IPS-18c (cell line): Measurements from ENCODE around the gene TMEM248.
"Not testable (repeated sequence)": the region's sequence is repeated elsewhere in the genome, so short reads cannot be mapped to it uniquely, and the experiment has no call there.

Experiments used
- H3K4me3 ChIP-seq: 2 replicates; pipeline ENCODE4 v1.7.0; 2013; ENCODE audit warnings: low read depth, mild to moderate bottlenecking, low read length, moderate library complexity; ENCODE audit not compliant: insufficient read depth
- H3K9me3 ChIP-seq: one replicate; pipeline ENCODE4 v1.6.1; 2013; ENCODE audit warnings: mild to moderate bottlenecking, low read length, moderate library complexity; ENCODE audit not compliant: control insufficient read depth, insufficient read depth

The TMEM248 gene

DNA sequence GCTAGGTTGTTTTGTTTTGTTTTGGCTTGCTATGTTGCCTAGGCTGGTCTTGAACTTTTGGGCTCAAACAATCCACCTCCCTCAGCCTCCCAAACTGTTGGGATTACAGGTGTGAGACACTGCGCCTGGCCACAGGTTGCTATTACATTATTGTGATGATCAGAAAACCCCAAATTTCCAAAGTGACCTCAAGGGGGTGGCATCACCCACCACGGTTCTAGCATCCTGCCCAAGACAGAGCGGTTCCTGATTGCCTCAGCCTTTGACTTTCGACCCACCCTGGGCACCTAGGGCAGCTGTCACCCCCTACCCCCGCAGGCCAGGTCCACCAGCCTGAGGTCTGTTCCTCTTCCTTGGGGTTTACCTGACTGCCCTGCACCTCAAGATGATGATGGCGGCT is 46.0 kb downstream of the TMEM248 start:
- Histone ChIP-seq H3K4me3 (no peak overlapping the region), H3K9me3 (no peaks in the 10 kb centered on the region)

- not testable (repeated sequence) for H3K4me3 ChIP-seq, H3K9me3 ChIP-seq
These were observed 48.0 kb downstream of the TMEM248 start for GRCh38 chr7:66969001-66969400.

DNA sequence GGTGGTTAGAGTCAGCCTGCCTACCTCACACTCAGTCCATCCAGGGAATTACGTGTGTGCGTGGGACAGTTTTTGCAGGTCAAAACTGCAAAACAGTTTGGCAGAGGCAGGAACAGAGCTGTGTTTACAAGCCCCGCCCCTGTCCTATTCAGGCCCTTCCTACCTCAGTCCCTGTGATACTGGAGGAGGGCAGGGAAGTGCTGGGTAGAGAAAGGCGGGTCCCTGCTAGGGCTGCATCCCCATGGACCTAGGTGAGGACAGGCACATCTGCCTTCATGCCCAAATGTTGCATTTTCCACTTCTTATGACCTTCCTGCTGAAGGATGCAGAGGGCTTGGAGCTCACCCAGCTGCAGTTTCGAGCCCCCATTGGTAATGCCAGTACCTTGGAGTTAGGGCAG is 49.3 kb downstream of the TMEM248 start:
- Histone ChIP-seq H3K9me3 (no peaks in the 10 kb centered on the region), H3K4me3 (no peak overlapping the region)

DNA sequence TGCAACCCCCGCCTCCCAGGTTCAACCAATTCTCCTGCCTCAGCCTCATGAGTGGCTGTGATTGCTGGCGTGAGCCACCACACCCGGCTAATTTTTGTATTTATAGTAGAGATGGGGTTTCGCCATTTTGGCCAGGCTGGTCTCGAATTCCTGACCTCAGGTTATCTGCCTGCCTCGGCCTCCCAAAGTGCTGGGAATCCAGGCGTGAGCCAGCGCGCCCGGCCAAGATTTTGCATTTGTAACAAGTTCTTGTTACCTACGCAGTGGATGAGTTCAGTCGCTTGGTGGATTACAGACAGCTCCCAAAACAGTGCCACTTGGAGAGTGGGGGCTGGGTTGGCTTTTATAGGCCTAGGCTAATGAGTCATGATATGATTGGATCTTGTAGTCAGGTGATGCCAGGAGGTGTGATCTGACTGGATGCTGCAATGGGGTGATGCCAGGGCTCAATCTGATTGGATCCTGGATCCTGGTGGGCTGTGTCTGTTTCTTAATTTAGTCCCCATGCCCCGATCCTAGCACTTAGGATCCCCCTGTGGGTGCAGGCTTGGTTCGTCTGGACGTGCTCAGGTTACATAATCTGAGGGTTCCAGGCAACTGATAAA is 54.1 kb downstream of the TMEM248 start:
- Histone ChIP-seq H3K9me3 (peaks cover 2% of the 10 kb centered on the region), H3K4me3 (no peak overlapping the region)

DNA sequence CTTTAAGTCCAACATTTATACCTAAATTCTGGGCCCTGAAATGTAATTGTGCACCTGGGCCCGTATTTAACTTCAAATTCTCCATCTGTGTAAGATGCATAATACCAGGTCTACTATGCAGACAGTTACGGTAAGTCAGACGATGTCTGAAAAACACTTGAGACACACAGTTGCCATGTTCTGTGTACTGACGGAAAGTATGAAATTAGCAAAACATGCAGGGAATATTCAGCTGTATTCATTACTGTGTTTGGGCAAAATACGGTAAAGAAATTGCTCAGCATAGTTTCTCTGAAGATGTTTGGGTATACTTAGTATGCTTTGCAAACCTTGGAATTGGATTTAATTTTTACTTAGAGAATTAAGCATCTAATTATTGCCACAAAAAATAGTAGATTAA is 57.3 kb downstream of the TMEM248 start:
- not testable (repeated sequence) for H3K4me3 ChIP-seq, H3K9me3 ChIP-seq

DNA sequence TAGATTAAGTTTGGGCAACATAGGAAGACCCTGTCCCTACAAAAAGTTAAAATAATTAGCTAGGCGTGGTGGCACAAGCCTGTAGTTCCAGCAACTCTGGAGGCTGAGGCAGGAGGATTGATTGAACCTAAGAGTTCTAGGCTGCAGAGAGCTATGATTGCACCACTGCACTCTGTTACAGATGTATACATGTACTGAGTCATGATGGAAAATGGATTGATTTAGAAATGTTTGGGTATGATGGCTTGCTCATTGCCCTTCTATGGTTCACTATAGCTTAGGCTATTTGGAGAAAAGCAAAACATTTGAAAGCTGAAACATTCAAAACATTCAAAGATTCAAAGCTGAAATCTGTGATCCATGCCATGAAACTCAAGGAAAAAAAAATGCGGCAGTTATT is 58.0 kb downstream of the TMEM248 start:
- H3K9me3 ChIP-seq, H3K4me3 ChIP-seq: not testable (repeated sequence)

- not testable (repeated sequence) for H3K4me3 ChIP-seq, H3K9me3 ChIP-seq
These were observed 59.3 kb downstream of the TMEM248 start for GRCh38 chr7:66980336-66980735.

GRCh38 chr7:66989552-66989951 is 68.5 kb downstream of the TMEM248 start:
- not testable (repeated sequence) for H3K4me3 ChIP-seq, H3K9me3 ChIP-seq

- H3K9me3 ChIP-seq, H3K4me3 ChIP-seq: not testable (repeated sequence)
These were observed 73.0 kb downstream of the TMEM248 start for GRCh38 chr7:66994051-66994450.

GRCh38 chr7:66994691-66995049 is 73.6 kb downstream of the TMEM248 start:
- not testable (repeated sequence) for H3K9me3 ChIP-seq
- H3K4me3 ChIP-seq, result peak overlapping the region; percentile 75; the same call in 1 of the 2 replicates

DNA sequence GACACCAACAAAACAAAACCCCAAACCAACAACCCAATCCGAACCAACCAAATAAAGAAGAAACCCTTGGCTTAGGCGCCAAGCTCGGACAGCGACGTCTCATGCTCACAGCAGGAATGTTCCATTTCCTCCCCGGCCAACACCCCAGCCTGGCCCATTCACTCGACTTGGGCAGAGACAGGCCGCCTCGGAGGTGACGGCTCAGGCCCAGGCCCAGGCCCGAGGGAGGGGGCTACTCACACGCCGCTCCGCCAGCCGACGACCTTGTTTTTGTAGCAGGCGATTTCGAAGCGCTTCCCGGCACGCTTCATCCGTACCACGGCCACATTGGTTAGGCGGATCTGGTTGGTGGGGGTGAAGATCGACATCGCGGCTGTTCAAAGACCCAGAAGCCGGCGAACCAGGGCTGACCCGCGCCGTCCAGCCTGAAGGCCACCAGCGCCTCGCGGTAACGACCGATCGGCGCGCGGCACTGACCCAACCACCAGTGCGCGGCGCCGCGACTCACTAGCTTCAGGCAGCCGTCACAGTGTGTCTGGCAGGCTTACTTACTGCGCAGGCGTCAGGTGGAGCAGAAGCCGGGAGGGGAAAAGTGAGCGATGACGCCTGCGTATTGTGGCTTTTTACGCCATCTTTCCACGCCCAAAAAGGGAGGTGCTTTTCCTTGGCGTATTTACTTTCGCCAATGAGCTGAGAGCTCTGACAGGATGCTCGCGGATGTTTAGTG is 74.2 kb downstream of the TMEM248 start, which contains the start of gene SBDS:
Gene SBDS (minus strand): TSS at position 537 of the 727 bp plus-strand sequence. CDS start 169 bp downstream, at position 368.
- H3K4me3 ChIP-seq, result peak within 1 kb of the TSS; percentile 75

GRCh38 chr7:66996444-66997191 is 75.6 kb downstream of the TMEM248 start, which contains the start of gene TYW1:
TSS of gene TYW1 (plus strand) at chr7:66996833. CDS start at chr7:66996979, 146 bp downstream.
- peak within 1 kb of the TSS; percentile 69 for H3K4me3 ChIP-seq
- H3K9me3 ChIP-seq, result not testable (repeated sequence)

More for the DNA sequence above, 74.2 kb downstream of the TMEM248 start, which contains the start of gene SBDS:
- not testable (repeated sequence) for H3K9me3 ChIP-seq

- H3K9me3 ChIP-seq, H3K4me3 ChIP-seq: not testable (repeated sequence)
These were observed 79.7 kb downstream of the TMEM248 start for GRCh38 chr7:67000601-67001258.

DNA sequence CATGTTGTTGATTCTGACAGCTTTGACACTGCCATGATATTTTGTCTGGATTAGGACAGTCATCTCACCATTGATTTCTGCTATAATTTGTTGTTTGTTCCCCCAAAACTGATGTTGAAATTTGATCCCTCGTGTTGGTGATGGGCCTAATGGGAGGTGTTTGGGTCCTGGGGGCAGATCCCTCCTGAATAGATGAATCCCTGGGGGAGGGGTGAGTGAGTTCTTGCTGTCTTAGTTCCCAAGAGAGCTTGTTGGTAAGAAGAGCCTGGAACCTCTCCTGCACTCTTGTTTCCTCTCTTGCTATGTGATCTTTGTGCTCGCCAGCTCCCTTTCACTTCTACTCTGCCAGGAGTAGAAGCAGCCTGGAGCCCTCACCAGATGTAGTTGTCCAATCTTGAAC is 83.1 kb downstream of the TMEM248 start:
- not testable (repeated sequence) for H3K4me3 ChIP-seq, H3K9me3 ChIP-seq

- no peak overlapping the region for H3K4me3 ChIP-seq
These were observed 85.9 kb downstream of the TMEM248 start for GRCh38 chr7:67006965-67007364.

More at GRCh38 chr7:67006965-67007364, 85.9 kb downstream of the TMEM248 start:
- H3K9me3 ChIP-seq, result no peaks in the 10 kb centered on the region
